ENCODE data around the gene CTPS1.

The CTPS1 gene

GRCh38 chr1:40958210-40958609 is 21.3 kb upstream of the CTPS1 start:
- in situ Hi-C loops (cut with HindIII; ENCODE audit: low sequenced_read_pairs): loop anchor here (5.0 kb wide), 1 partner anchor 106 kb away; no protein-coding TSS in a partner anchor

- in situ Hi-C loops (cut with HindIII; ENCODE audit: low sequenced_read_pairs): no loop called here
Observed at GRCh38 chr1:40965531-40965930, 14.0 kb upstream of the CTPS1 start.

GRCh38 chr1:40966417-40966816 is 13.1 kb upstream of the CTPS1 start:
- in situ Hi-C loops (cut with HindIII; ENCODE audit: low sequenced_read_pairs): no loop called here

- in situ Hi-C loops (cut with HindIII; ENCODE audit: low sequenced_read_pairs): no loop called here
Observed at GRCh38 chr1:40969445-40969844, 10.1 kb upstream of the CTPS1 start.

GRCh38 chr1:40971966-40972365 is 7.5 kb upstream of the CTPS1 start:
- in situ Hi-C loops (cut with HindIII; ENCODE audit: low sequenced_read_pairs): no loop called here

- in situ Hi-C loops (cut with HindIII; ENCODE audit: low sequenced_read_pairs): no loop called here
Observed at GRCh38 chr1:40973912-40974311, 5.6 kb upstream of the CTPS1 start.

GRCh38 chr1:40974945-40975344 is 4.6 kb upstream of the CTPS1 start:
- in situ Hi-C loops (cut with HindIII; ENCODE audit: low sequenced_read_pairs): no loop called here

GRCh38 chr1:40976952-40977690 is 2.4 kb upstream of the CTPS1 start:
- in situ Hi-C loops (cut with HindIII; ENCODE audit: low sequenced_read_pairs): no loop called here

- in situ Hi-C loops (cut with HindIII; ENCODE audit: low sequenced_read_pairs): no loop called here
Observed at GRCh38 chr1:40977716-40978115, 1.8 kb upstream of the CTPS1 start.

- in situ Hi-C loops (cut with HindIII; ENCODE audit: low sequenced_read_pairs): no loop called here
Observed at GRCh38 chr1:40978886-40979240, 633 bp upstream of the CTPS1 start.

GRCh38 chr1:40980068-40980452 is 564 bp downstream of the CTPS1 start:
- in situ Hi-C loops (cut with HindIII; ENCODE audit: low sequenced_read_pairs): loop anchor here (5.0 kb wide), 1 partner anchor 67 kb away; no protein-coding TSS in a partner anchor

- in situ Hi-C loops (cut with HindIII; ENCODE audit: low sequenced_read_pairs): loop anchor here (5.0 kb wide), 1 partner anchor 67 kb away; no protein-coding TSS in a partner anchor
Observed at GRCh38 chr1:40980453-40981121, 1.1 kb downstream of the CTPS1 start.

- in situ Hi-C loops (cut with HindIII; ENCODE audit: low sequenced_read_pairs): loop anchor here (5.0 kb wide), 1 partner anchor 65 kb away; no protein-coding TSS in a partner anchor
Observed at GRCh38 chr1:40981691-40982448, 2.4 kb downstream of the CTPS1 start.

- in situ Hi-C loops (cut with HindIII; ENCODE audit: low sequenced_read_pairs): loop anchor here (5.0 kb wide), 1 partner anchor 65 kb away; no protein-coding TSS in a partner anchor
Observed at GRCh38 chr1:40982721-40983120, 3.2 kb downstream of the CTPS1 start.

GRCh38 chr1:40983286-40983685 is 3.8 kb downstream of the CTPS1 start:
- in situ Hi-C loops (cut with HindIII; ENCODE audit: low sequenced_read_pairs): loop anchor here (5.0 kb wide), 1 partner anchor 64 kb away; no protein-coding TSS in a partner anchor

- in situ Hi-C loops (cut with HindIII; ENCODE audit: low sequenced_read_pairs): loop anchor here (5.0 kb wide), 1 partner anchor 63 kb away; no protein-coding TSS in a partner anchor
Observed at GRCh38 chr1:40984066-40984465, 4.6 kb downstream of the CTPS1 start.

- in situ Hi-C loops (cut with HindIII; ENCODE audit: low sequenced_read_pairs): loop anchor here (5.0 kb wide), 1 partner anchor 63 kb away; no protein-coding TSS in a partner anchor
Observed at GRCh38 chr1:40984531-40984930, 5.0 kb downstream of the CTPS1 start.

GRCh38 chr1:40985161-40985560 is 5.7 kb downstream of the CTPS1 start:
- in situ Hi-C loops (cut with HindIII; ENCODE audit: low sequenced_read_pairs): no loop called here

- in situ Hi-C loops (cut with HindIII; ENCODE audit: low sequenced_read_pairs): no loop called here
Observed at GRCh38 chr1:40985875-40986274, 6.4 kb downstream of the CTPS1 start.

- in situ Hi-C loops (cut with HindIII; ENCODE audit: low sequenced_read_pairs): no loop called here
Observed at GRCh38 chr1:40986328-40986783, 6.9 kb downstream of the CTPS1 start.

- in situ Hi-C loops (cut with HindIII; ENCODE audit: low sequenced_read_pairs): no loop called here
Observed at GRCh38 chr1:40986956-40987355, 7.5 kb downstream of the CTPS1 start.

All from endothelial cell of hepatic sinusoid (primary cell).